Mammary epithelial cell (primary cell): Measurements from ENCODE around the gene CD6.

Experiments
- CTCF ChIP-seq, 2 donors: IDR thresholded peaks in 1 of 2; conservative IDR thresholded peaks in 1 of 2; 2 replicates each; pipeline ENCODE4 v1.5.1; 2011 to 2012; ENCODE audit warnings: inconsistent platforms in 2 of 2, low read length in 2 of 2, mild to moderate bottlenecking in 2 of 2, control low read depth in 1 of 2, low read depth in 1 of 2; ENCODE audit not compliant: insufficient read depth in 1 of 2; ENCODE audit errors: extremely low read depth in 1 of 2
- EZH2 ChIP-seq: IDR thresholded peaks from 2 replicates; pipeline ENCODE4 v1.6.1; 2012; ENCODE audit warnings: low read length, inconsistent platforms, borderline replicate concordance

- TF ChIP-seq CTCF (conservative IDR thresholded peaks at IDR 0.05 in 1 of 2, IDR thresholded peaks at IDR 0.05 in 1 of 2; ENCODE audit: extremely low read depth in 1 of 2, insufficient read depth in 1 of 2, low read depth in 1 of 2, low read length in 2 of 2): no peak
- no peak for TF ChIP-seq EZH2
Observed at GRCh38 chr11:60971520-60971919, at the start of gene CD6.
